Mucosa of stomach (tissue), 1 donor: ENCODE results near the gene WDR6.
A peak's percentile ranks its signal among the peaks of the same experiment; 100 is the strongest.

Experiments used
- H3K27me3 ChIP-seq: one replicate; pipeline ENCODE4 v1.7.0; 2013; ENCODE audit warnings: mild to moderate bottlenecking, low read length; ENCODE audit not compliant: control insufficient read depth, insufficient read depth
- H3K36me3 ChIP-seq: one replicate; pipeline ENCODE4 v1.7.0; 2013; ENCODE audit warnings: low read length; ENCODE audit not compliant: control insufficient read depth, insufficient read depth
- H3K4me1 ChIP-seq: one replicate; pipeline ENCODE4 v1.7.0; 2013; ENCODE audit warnings: mild to moderate bottlenecking, low read length; ENCODE audit not compliant: control insufficient read depth, insufficient read depth
- H3K4me3 ChIP-seq: one replicate; pipeline ENCODE4 v1.7.0; 2013; ENCODE audit warnings: low read length
- H3K9ac ChIP-seq: one replicate; pipeline ENCODE4 v1.7.0; 2013; ENCODE audit warnings: mild to moderate bottlenecking, low read length, moderate library complexity
- H3K9me3 ChIP-seq: one replicate; pipeline ENCODE4 v1.7.0; 2013; ENCODE audit warnings: mild to moderate bottlenecking, low read length, moderate library complexity; ENCODE audit not compliant: control insufficient read depth
- donor health status: Pancreatic carcinoma.

The WDR6 gene

DNA sequence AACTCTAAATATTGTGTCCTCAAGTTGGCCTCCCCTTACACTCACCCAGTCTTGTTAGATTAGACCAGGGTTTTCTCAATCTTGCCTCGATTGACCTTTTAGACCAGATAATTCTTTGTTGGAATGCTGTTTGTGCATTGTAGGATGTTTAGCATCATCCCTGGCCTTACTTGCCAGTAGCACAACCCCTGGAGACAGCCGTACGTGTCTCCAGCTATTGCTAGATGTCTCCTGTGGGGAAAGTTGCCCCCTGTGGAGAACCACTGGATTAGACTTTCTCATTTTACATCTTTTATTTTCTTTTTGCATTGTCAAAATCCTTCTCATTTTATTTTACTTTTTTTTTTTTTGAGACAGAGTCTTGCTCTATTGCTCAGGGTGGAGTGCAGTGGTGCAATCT lies 2.2 kb downstream of the WDR6 start:
- no peak overlapping the region for H3K4me3 ChIP-seq
- peaks cover 44% of the 10 kb centered on the region for H3K4me1 ChIP-seq
- H3K36me3 ChIP-seq = peaks cover 15% of the 10 kb centered on the region
- H3K27me3 ChIP-seq = no peaks in the 10 kb centered on the region
- no peak overlapping the region for H3K9ac ChIP-seq
- no peaks in the 10 kb centered on the region for H3K9me3 ChIP-seq

GRCh38 chr3:49012441-49013017 lies 5.3 kb downstream of the WDR6 start:
- Histone ChIP-seq H3K4me1 (peaks cover 28% of the 10 kb centered on the region), H3K4me3 (no peak overlapping the region), H3K27me3 (no peaks in the 10 kb centered on the region), H3K36me3 (peaks cover 31% of the 10 kb centered on the region), H3K9ac (no peak overlapping the region), H3K9me3 (no peaks in the 10 kb centered on the region)

DNA sequence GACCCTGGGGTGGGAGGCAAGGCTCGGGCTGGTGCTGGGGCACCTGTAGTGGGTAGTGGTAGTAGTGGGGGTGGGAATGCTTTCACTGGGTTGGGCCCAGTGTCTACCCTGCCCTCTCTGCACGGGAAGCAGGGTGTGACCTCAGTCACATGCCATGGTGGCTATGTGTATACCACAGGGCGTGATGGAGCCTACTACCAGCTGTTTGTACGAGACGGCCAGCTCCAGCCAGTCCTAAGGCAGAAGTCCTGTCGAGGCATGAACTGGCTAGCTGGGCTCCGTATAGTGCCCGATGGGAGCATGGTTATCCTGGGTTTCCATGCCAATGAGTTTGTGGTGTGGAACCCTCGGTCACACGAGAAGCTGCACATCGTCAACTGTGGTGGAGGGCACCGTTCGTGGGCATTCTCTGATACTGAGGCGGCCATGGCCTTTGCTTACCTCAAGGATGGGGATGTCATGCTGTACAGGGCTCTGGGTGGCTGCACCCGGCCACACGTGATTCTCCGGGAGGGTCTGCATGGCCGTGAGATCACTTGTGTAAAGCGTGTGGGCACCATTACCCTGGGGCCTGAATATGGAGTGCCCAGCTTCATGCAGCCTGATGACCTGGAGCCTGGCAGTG lies 6.0 kb downstream of the WDR6 start:
- H3K9me3 ChIP-seq = no peaks in the 10 kb centered on the region
- no peak overlapping the region for H3K4me3 ChIP-seq
- H3K27me3 ChIP-seq = no peaks in the 10 kb centered on the region
- H3K4me1 ChIP-seq = peaks cover 26% of the 10 kb centered on the region
- H3K36me3 ChIP-seq = peaks cover 31% of the 10 kb centered on the region
- H3K9ac ChIP-seq = no peak overlapping the region

DNA sequence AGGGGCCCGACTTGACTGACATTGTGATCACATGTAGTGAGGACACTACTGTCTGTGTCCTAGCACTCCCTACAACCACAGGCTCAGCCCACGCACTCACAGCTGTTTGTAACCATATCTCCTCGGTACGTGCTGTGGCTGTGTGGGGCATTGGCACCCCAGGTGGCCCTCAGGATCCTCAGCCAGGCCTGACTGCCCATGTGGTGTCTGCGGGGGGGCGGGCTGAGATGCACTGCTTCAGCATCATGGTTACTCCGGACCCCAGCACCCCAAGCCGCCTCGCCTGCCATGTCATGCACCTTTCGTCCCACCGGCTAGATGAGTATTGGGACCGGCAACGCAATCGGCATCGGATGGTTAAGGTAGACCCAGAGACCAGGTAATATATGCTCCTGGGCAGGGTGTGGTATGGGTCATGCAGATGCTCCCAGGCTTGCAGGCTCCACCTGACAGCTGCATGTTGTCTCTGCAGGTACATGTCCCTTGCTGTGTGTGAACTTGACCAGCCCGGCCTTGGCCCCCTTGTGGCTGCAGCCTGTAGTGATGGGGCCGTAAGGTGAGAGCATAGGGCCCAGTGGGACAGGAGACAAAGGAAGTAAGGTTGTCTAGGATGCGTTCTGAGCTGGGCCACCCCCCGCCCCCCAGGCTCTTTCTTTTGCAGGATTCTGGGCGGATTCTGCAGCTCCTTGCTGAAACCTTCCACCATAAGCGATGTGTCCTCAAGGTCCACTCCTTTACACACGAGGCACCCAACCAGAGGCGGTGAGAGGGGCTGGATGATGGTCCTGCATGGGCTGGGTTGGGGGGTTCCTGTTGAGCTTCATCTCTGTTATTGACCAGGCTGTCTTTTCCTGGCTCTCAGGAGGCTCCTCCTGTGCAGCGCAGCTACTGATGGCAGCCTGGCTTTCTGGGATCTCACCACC lies 6.8 kb downstream of the WDR6 start:
- H3K4me3 ChIP-seq = no peak overlapping the region
- no peak overlapping the region for H3K9ac ChIP-seq
- H3K36me3 ChIP-seq = peaks cover 31% of the 10 kb centered on the region
- peaks cover 27% of the 10 kb centered on the region for H3K4me1 ChIP-seq
- H3K9me3 ChIP-seq = no peaks in the 10 kb centered on the region
- no peaks in the 10 kb centered on the region for H3K27me3 ChIP-seq

DNA sequence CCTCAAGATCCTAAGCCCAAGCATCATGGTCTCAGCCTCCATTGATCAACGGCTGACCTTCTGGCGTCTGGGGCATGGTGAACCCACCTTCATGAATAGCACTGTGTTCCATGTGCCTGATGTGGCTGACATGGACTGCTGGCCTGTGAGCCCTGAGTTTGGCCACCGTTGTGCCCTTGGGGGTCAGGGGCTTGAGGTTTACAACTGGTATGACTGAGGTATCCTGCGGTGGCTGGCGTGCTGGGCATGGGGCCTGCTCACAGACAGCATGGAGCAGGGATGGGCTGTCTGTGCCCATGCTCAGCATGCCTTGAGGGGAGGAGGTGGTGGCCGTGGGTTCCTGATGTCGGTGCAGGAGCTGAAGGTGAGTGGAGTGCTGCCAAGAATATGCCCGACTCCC lies 7.9 kb downstream of the WDR6 start:
- peaks cover 31% of the 10 kb centered on the region for H3K36me3 ChIP-seq
- no peak overlapping the region for H3K4me3 ChIP-seq
- H3K9me3 ChIP-seq = no peaks in the 10 kb centered on the region
- H3K27me3 ChIP-seq = no peaks in the 10 kb centered on the region
- H3K4me1 ChIP-seq = peaks cover 37% of the 10 kb centered on the region
- H3K9ac ChIP-seq = no peak overlapping the region

GRCh38 chr3:49015765-49016164 lies 8.6 kb downstream of the WDR6 start:
- H3K9ac ChIP-seq = no peak overlapping the region
- no peaks in the 10 kb centered on the region for H3K27me3 ChIP-seq
- no peaks in the 10 kb centered on the region for H3K9me3 ChIP-seq
- peaks cover 44% of the 10 kb centered on the region for H3K4me1 ChIP-seq
- H3K4me3 ChIP-seq = no peak overlapping the region
- H3K36me3 ChIP-seq = peaks cover 31% of the 10 kb centered on the region

DNA sequence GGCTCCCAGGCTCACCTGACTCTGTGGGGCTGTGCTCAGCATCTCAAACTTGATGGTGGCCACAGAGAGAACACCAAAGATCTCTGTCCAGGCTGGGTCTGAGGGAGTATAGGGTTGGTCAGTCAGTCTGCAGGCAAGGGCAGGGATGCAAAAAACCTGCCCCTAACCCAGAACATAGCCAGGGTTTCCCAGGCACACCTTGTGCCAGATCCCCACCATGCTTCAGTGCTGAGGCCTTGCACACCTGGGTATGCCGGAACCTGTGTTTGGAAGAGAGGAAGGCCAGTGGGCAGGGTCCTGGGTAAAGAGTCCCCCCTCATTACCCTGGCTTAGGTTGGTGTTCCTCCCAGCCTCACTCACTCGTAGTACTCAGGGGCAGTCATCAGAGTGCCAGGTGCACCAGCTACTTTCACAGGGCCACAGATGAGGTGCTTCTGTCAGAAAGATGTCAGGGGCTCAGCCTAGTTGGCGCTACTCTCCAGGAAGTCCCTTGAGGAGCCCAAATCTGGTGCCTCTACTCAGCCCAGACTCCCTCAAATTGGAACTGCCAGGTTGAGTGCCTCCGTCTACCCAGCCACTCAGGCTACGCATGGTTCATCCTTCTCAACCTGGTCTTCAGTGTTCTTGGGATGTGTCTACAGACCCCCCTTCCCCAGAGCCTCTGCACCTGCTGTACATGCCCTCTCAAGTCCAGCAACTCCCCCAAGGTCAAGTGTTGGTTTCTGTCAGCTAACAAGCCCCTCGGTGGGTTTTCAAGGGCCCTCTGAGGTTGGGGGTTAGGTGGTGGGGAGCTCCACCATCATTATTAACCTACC lies 9.4 kb downstream of the WDR6 start:
- Histone ChIP-seq H3K27me3 (no peaks in the 10 kb centered on the region), H3K9me3 (no peaks in the 10 kb centered on the region), H3K9ac (no peak overlapping the region), H3K4me3 (no peak overlapping the region), H3K4me1 (peaks cover 44% of the 10 kb centered on the region), H3K36me3 (peaks cover 31% of the 10 kb centered on the region)

GRCh38 chr3:49017229-49017970 lies 10.2 kb downstream of the WDR6 start:
- H3K4me3 ChIP-seq = peak overlapping the region; percentile 56
- peaks cover 31% of the 10 kb centered on the region for H3K36me3 ChIP-seq
- peak overlapping the region; percentile 82 for H3K9ac ChIP-seq
- no peaks in the 10 kb centered on the region for H3K9me3 ChIP-seq
- H3K27me3 ChIP-seq = no peaks in the 10 kb centered on the region
- peaks cover 44% of the 10 kb centered on the region for H3K4me1 ChIP-seq

DNA sequence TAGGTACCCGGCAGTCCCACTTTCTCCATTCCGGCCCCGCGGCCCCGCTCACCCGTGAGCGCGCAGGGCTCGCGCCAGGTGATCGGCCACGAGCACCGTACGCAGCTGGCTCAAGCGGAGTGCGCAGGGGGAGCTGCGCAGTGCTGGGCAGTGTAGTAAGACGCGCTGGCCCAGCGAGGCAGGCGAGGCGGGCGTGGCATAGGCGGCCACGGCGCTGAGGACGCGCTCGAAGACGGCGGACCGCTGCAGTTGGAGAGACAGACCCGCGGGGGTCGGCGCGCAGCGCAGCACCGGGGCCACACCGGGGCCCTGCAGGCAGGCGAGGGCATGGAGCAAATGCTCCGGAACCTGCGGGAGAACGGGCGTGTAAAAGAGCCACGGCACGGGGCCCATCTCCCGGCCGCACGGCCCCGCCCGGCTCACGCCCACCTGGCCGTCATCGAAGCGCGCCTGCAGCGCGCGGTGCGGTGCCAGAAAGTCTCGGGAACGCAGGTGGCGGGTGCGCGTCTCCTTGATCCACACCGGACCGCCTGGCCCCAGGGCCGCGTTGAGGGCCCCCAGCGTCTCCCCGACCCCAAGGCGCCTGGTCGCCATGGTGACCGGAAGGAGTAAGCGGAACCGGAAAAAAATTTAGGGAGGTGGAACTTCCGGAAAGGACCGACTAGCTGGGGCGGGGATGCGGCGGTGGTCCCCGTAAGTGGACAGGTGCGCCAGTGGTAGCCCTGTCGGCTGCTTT lies 10.9 kb downstream of the WDR6 start, which contains the start of gene DALRD3:
Gene DALRD3 (minus strand): TSS at position 610 of the 736 bp plus-strand sequence. CDS start 16 bp downstream, at position 594.
- peaks cover 41% of the 10 kb centered on the region for H3K4me1 ChIP-seq
- no peaks in the 10 kb centered on the region for H3K27me3 ChIP-seq
- peaks cover 24% of the 10 kb centered on the region for H3K36me3 ChIP-seq
- peak within 1 kb of the TSS; percentile 56 for H3K4me3 ChIP-seq
- no peaks in the 10 kb centered on the region for H3K9me3 ChIP-seq
- H3K9ac ChIP-seq = peak within 1 kb of the TSS; percentile 82

- no peaks in the 10 kb centered on the region for H3K9me3 ChIP-seq
- H3K36me3 ChIP-seq = peaks cover 18% of the 10 kb centered on the region
- H3K4me3 ChIP-seq = peak overlapping the region; percentile 56
- no peaks in the 10 kb centered on the region for H3K27me3 ChIP-seq
- H3K9ac ChIP-seq = peak overlapping the region; percentile 82
- peaks cover 40% of the 10 kb centered on the region for H3K4me1 ChIP-seq
Observed at GRCh38 chr3:49018707-49019006, 11.5 kb downstream of the WDR6 start.

GRCh38 chr3:49019941-49020329 lies 12.7 kb downstream of the WDR6 start:
- H3K4me1 ChIP-seq = peaks cover 38% of the 10 kb centered on the region
- peak overlapping the region; percentile 67 for H3K4me3 ChIP-seq
- no peaks in the 10 kb centered on the region for H3K9me3 ChIP-seq
- peak overlapping the region; percentile 97 for H3K9ac ChIP-seq
- H3K27me3 ChIP-seq = no peaks in the 10 kb centered on the region
- peaks cover 21% of the 10 kb centered on the region for H3K36me3 ChIP-seq
